OCI-LY3 (cell line): Measurements from ENCODE around the gene TDRD9.

Experiments used
- H2AFZ ChIP-seq: fragments of 200-600, 300-600 bp; shearing (Covaris generic); 2 replicates; pipeline ENCODE4 v1.6.0; 2014; ENCODE audit warnings: antibody characterized with exemption, low read depth, low read length
- H3K27ac ChIP-seq: fragments of 200-600, 300-600 bp; sonication (generic); 2 replicates; pipeline ENCODE4 v1.5.1; 2014; ENCODE audit warnings: mild to moderate bottlenecking, low read length, moderate library complexity, mixed read lengths
- H3K27me3 ChIP-seq: fragments of 200-600, 300-600 bp; sonication (generic); 2 replicates; pipeline ENCODE4 v1.6.1; 2014; ENCODE audit warnings: low read depth, low read length, mixed read lengths
- H3K36me3 ChIP-seq: fragments of 200-600, 300-600 bp; sonication (generic); replicated peaks from 2 replicates; pipeline ENCODE3; 2014; ENCODE audit warnings: low read depth, low read length, mixed read lengths
- H3K4me1 ChIP-seq: fragments of 300-600, 200-600 bp; sonication (generic); 2 replicates; pipeline ENCODE4 v1.6.1; 2014; ENCODE audit warnings: low read length, mixed read lengths
- H3K4me2 ChIP-seq: fragments of 200-600, 300-600 bp; sonication (generic); 2 replicates; pipeline ENCODE4 v1.6.1; 2014; ENCODE audit warnings: low read length, mixed read lengths
- H3K4me3 ChIP-seq: fragments of 300-600, 200-600 bp; sonication (generic); 2 replicates; pipeline ENCODE4 v1.5.1; 2014; ENCODE audit warnings: antibody characterized with exemption, mild to moderate bottlenecking, low read length, moderate library complexity
- H3K79me2 ChIP-seq: fragments of 300-600, 200-600 bp; shearing (Covaris generic); 2 replicates; pipeline ENCODE4 v1.6.1; 2014; ENCODE audit warnings: mild to moderate bottlenecking, low read length, mixed read lengths
- H3K9ac ChIP-seq: fragments of 300-600, 200-600 bp; shearing (Covaris generic); 2 replicates; pipeline ENCODE4 v1.6.0; 2014; ENCODE audit warnings: mild to moderate bottlenecking, low read length, moderate library complexity
- H3K9me3 ChIP-seq: fragments of 200-600, 300-600 bp; shearing (Covaris generic); 2 replicates; pipeline ENCODE4 v1.6.1; 2014; ENCODE audit warnings: low read length, mixed read lengths; ENCODE audit not compliant: insufficient read depth
- H4K20me1 ChIP-seq: fragments of 200-600, 300-600 bp; sonication (generic); 2 replicates; pipeline ENCODE4 v1.6.1; 2016; ENCODE audit warnings: low read length, mixed read lengths; ENCODE audit not compliant: insufficient read depth
- CTCF ChIP-seq: fragments of 200-600, 300-600 bp; sonication (generic); IDR thresholded peaks from 2 replicates; pipeline ENCODE4 v1.5.1; 2014; ENCODE audit warnings: antibody characterized with exemption, low read length, low read depth
- EZH2phosphoT487 ChIP-seq: fragments of 200-600 bp; shearing (Covaris generic); IDR thresholded peaks from 2 replicates; pipeline ENCODE4 v1.6.1; 2018; ENCODE audit warnings: antibody characterized with exemption, mixed run types, low read depth

Gene TDRD9

DNA sequence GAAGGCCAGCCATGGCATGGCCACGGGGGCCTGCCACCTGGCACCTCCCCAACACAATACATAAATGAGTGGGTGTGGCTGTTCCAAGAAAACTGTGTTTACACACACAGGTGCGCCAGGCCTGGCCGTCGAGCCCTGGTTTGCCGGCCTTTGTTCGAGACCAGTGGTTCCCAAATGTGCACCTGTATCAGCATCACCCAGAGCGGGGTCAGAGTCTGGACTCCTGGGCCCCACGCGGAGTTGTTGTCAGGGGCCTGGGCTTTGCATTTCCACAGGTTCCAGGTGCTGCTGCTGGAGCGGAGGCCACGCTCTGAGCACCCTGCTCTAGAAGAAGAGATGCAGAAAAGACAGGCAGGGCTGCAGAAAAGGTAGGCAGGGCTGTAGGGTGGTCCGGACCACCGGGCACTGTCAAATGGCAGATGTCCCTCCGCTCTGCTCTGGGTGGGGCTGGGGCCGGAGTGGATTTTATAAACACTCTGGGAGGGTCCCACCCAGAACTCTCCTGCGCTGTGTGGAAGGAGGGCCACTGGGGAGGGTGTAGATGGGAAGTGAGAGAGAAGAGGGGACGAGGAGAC lies 153.1 kb downstream of the TDRD9 start:
- H3K27ac ChIP-seq, result no peak overlapping the region
- H4K20me1 ChIP-seq, result no peaks in the 10 kb centered on the region
- TF ChIP-seq CTCF (no peak), EZH2phosphoT487 (no peak)
- H3K4me1 ChIP-seq, result peaks cover 4% of the 10 kb centered on the region; the same call in 1 of the 2 replicates
- no peak overlapping the region for H3K4me2 ChIP-seq
- H3K9me3 ChIP-seq, result no peaks in the 10 kb centered on the region
- H3K27me3 ChIP-seq, result no peaks in the 10 kb centered on the region
- H3K4me3 ChIP-seq, result no peak overlapping the region
- H3K79me2 ChIP-seq, result no peaks in the 10 kb centered on the region
- no peak overlapping the region for H2AFZ ChIP-seq
- no peaks in the 10 kb centered on the region for H3K36me3 ChIP-seq
- no peak overlapping the region for H3K9ac ChIP-seq

DNA sequence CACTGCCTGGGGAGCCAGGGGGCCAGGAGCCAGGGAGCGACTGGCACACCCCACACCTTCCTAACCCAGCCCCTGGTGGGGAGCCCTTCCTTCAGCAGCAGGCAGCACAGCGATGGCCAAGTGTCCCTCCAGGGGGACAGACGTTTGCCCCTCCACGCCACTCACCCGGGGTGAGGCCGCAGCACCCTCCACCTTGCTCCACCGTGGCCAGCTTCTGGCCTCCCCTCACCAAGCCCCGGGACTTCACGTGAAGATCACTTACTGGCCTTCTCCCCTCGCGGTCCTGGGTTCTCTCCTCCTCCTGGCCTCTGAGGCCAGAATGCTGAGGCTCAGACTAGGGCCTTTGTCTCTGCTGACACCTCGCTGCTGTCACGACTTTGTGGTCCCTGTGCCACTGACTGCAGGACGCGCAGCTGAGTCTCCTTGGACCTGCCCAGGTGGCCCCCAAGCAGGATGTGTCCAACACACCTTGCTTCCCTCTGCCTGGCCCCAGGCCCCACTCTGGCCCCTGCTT lies 153.8 kb downstream of the TDRD9 start:
- no peak overlapping the region for H3K4me2 ChIP-seq
- TF ChIP-seq CTCF (no peak), EZH2phosphoT487 (no peak)
- no peaks in the 10 kb centered on the region for H3K36me3 ChIP-seq
- no peak overlapping the region for H3K9ac ChIP-seq
- no peaks in the 10 kb centered on the region for H3K79me2 ChIP-seq
- H3K4me3 ChIP-seq, result no peak overlapping the region
- H3K27ac ChIP-seq, result no peak overlapping the region
- no peak overlapping the region for H2AFZ ChIP-seq
- peaks cover 4% of the 10 kb centered on the region; the same call in 1 of the 2 replicates for H3K4me1 ChIP-seq
- no peaks in the 10 kb centered on the region for H3K9me3 ChIP-seq
- H3K27me3 ChIP-seq, result no peaks in the 10 kb centered on the region
- no peaks in the 10 kb centered on the region for H4K20me1 ChIP-seq

- Histone ChIP-seq H2AFZ (no peak overlapping the region), H3K79me2 (no peaks in the 10 kb centered on the region), H3K27ac (no peak overlapping the region), H3K4me2 (no peak overlapping the region), H3K9ac (no peak overlapping the region), H3K4me1 (peaks cover 4% of the 10 kb centered on the region; the same call in 1 of the 2 replicates), H3K4me3 (no peak overlapping the region), H3K9me3 (no peaks in the 10 kb centered on the region), H3K36me3 (no peaks in the 10 kb centered on the region), H3K27me3 (no peaks in the 10 kb centered on the region), H4K20me1 (no peaks in the 10 kb centered on the region)
- TF ChIP-seq EZH2phosphoT487 (no peak), CTCF (no peak)
Observed at GRCh38 chr14:104082807-104083206, 154.6 kb downstream of the TDRD9 start.

- Histone ChIP-seq H2AFZ (no peak overlapping the region), H3K4me1 (no peaks in the 10 kb centered on the region), H3K36me3 (no peaks in the 10 kb centered on the region), H3K9ac (no peak overlapping the region), H3K9me3 (no peaks in the 10 kb centered on the region), H3K79me2 (no peaks in the 10 kb centered on the region), H3K4me2 (no peak overlapping the region), H3K27me3 (no peaks in the 10 kb centered on the region), H3K27ac (no peak overlapping the region), H4K20me1 (no peaks in the 10 kb centered on the region), H3K4me3 (no peak overlapping the region)
- TF ChIP-seq CTCF, result no peak
- no peak for TF ChIP-seq EZH2phosphoT487
Observed at GRCh38 chr14:104084251-104085002, 156.2 kb downstream of the TDRD9 start.
